Cardiac septum (tissue), 1 donor: ENCODE data around the gene PAK4. TPM values are rescaled to one million over a fixed set of nuclear protein-coding genes. Genes with fewer than 3 reads are reported as not detected.

ENCODE experiments used
- DNase-seq: peaks from one replicate; pipeline ENCODE4 v3.0.0-alpha.2; 2020; ENCODE audit warnings: low spot score
- intact Hi-C: fragments of 100-400 bp; cut with DNase I; formaldehyde crosslinking; loops from one replicate; pipeline ENCODE4 v1.14.0; 2022
- total RNA-seq: library from RNA; stranded (reverse); fragmentation: NEBNext Ultra II Directional; extraction: Animal tissue kit (Norgen Biotek cat#: 25700); gene quantifications from one replicate; pipeline ENCODE4 v1.2.1, GENCODE V29; 2021
- donor health status: DM: no; HTN: no; CAD: no.

Gene PAK4
- total RNA-seq, 1 donor from 2014 or later: 18.6 TPM

- intact Hi-C loops: no loop called here
- DNase-seq: no peak
Measured at GRCh38 chr19:39173502-39173991, 48.0 kb downstream of the PAK4 start.

GRCh38 chr19:39174142-39174541 lies 48.6 kb downstream of the PAK4 start:
- DNase-seq: no peak
- intact Hi-C loops: no loop called here

DNA sequence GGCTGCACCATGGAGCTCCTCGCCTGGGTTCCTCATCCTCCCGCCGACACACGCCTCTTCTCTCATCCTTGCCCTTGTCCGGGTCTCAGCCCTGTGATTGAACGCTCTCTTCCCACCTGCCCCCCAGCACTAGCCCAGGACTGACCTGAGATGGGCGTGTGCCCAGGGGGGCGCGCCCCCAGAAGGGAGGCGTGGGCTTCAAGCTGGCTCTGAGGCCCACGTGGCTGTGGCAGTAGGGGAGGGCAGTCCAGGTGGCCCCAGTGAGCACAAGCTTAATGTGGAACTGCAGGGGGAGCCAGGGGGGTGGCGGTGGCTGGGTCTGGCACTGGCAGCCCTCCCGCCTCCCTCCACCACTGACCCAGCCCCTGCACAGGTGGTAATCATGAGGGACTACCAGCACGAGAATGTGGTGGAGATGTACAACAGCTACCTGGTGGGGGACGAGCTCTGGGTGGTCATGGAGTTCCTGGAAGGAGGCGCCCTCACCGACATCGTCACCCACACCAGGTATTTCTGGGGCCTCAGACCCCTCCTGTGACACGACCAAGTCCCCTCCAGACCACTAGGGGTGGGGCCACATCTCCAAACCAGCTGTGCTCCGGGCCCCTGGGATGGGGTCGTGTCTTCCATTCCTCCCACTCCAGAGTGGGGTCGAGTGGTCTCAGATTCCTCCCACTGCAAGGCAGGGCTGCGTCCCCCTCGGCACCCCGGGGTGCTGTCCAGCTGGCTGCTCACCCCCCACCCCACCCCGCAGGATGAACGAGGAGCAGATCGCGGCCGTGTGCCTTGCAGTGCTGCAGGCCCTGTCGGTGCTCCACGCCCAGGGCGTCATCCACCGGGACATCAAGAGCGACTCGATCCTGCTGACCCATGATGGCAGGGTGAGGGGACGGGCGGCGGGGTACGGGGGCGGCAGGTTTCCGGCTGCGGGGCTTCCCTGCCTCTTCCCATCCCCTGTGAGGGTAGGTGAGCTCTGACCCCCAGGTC lies 49.3 kb downstream of the PAK4 start:
- intact Hi-C loops: no loop called here
- DNase-seq: no peak

- intact Hi-C loops: no loop called here
- DNase-seq: no peak
Measured at GRCh38 chr19:39175564-39175963, 50.0 kb downstream of the PAK4 start.

DNA sequence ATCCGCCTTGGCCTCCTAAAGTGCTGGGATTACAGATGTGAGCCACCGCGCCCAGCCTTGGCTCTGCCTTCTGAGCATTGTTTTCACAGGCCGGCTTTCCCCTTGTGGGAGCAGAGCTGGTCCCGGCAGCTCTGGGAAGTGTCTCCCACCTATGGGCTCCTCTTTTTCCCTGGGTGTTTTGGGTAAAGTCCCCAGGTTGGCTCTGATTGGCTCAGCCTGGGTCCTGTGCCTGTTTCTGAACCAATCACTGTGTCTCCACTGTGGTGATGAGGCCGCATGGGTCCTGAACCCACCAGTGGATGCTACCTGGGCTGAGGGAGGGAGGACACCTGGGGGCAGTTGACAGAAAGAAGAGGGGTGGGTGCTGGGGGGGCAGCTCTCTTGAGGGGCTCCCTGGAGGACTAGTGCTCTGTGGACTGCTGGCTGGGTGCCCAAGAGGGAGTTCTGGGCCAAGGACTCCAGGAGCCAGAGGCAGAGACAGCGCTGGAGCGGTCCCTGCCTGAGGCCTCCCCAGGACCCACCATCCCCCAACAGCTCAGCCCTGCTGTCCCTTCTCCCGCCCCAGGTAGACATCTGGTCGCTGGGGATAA lies 51.6 kb downstream of the PAK4 start:
- no peak for DNase-seq
- intact Hi-C loops: no loop called here

GRCh38 chr19:39177736-39178135 lies 52.1 kb downstream of the PAK4 start:
- intact Hi-C loops: no loop called here

GRCh38 chr19:39178296-39179006 lies 52.9 kb downstream of the PAK4 start:
- no peak for DNase-seq
- intact Hi-C loops: no loop called here

More at GRCh38 chr19:39177736-39178135, 52.1 kb downstream of the PAK4 start:
- DNase-seq: no peak

DNA sequence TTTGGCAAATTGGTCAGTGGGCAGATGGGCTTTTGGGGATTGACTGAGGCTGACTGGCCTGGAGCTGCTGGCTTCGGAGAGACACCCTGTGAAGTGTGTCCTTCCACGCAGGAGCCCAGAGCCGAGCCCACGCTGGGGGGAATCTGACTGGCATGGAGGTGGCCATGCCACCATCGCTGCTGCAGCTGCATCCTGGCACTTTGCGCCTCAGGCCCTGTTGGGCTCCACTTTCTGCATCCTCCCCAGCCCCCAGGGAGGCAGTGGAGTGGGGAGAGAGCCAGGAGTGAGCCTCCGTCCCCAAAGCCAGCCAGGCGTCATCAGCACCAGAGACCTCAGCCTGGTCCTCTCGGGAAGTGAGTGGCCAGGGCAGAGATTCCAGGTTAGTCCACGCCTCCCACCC lies 54.2 kb downstream of the PAK4 start:
- intact Hi-C loops: no loop called here

DNA sequence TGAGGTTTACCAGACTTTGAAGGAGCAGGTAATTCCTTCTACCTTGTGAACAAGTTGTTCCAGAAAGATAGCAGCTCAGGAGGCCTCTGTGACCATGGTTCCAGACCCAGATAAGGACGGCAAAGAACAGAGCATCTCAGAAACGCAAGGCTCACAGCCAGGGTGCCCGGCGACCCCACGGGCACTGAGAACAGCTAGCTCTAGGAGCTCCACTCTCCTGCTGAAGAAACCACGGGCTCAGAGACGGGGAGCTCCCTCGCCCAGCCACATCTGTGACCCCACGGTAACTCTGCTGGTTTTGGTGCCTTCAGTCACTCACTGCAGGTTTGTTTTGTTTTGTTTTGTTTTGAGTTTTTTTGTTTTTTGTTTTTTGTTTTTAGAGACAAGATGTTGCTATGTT lies 55.2 kb downstream of the PAK4 start:
- intact Hi-C loops: no loop called here
- no peak for DNase-seq

More for the DNA sequence above, 54.2 kb downstream of the PAK4 start:
- no peak for DNase-seq

GRCh38 chr19:39181500-39182173 lies 56.1 kb downstream of the PAK4 start:
- intact Hi-C loops: no loop called here
- DNase-seq: no peak

GRCh38 chr19:39182174-39182505 lies 56.6 kb downstream of the PAK4 start:
- intact Hi-C loops: no loop called here
- no peak for DNase-seq

DNA sequence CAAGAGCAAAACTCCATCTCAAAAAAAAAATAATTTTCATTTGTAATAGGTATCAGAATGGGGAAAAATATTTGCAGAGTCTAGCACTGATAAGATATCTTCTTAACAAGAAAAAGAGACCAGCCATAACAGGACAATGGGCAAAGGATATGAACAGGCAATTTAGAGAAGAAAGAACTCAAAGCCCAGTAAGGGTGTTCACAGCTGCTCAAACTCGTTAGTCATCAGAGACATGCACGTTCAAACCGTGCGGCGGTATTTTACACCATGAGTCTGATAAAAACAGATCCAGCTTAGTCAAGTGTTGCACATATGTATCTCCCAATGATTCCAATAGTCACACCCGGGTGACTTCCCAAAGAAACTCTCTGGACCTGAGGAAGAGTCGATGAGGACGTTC lies 57.5 kb downstream of the PAK4 start:
- intact Hi-C loops: no loop called here
- DNase-seq: no peak

DNA sequence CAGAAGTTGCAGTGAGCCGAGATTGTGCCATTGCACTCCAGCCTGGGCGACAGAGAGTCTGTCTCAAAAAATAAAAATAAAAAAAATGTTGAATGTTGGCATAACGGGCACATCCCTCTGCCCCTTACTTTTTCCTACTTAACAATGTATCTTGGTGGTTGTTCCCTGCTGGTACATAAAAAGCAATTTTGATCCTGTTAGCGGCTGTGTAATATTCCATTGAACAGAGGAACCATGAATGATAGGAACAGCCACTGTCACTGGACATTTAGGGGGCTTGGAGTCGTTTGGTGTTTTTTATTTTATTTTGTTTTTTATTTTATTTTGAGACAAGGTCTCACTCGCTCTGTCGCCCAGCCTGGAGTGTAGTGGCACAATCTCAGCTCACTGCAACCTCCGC lies 60.8 kb downstream of the PAK4 start:
- intact Hi-C loops: loop anchor here (2.0 kb wide), 1 partner anchor 64 kb away; no protein-coding TSS in a partner anchor
- no peak for DNase-seq

- intact Hi-C loops: loop anchor here (2.0 kb wide), 1 partner anchor 65 kb away; no protein-coding TSS in a partner anchor
Measured at GRCh38 chr19:39187552-39187943, 62.0 kb downstream of the PAK4 start.

GRCh38 chr19:39188960-39189359 lies 63.4 kb downstream of the PAK4 start:
- intact Hi-C loops: no loop called here
- no peak for DNase-seq

More at GRCh38 chr19:39187552-39187943, 62.0 kb downstream of the PAK4 start:
- DNase-seq: no peak

DNA sequence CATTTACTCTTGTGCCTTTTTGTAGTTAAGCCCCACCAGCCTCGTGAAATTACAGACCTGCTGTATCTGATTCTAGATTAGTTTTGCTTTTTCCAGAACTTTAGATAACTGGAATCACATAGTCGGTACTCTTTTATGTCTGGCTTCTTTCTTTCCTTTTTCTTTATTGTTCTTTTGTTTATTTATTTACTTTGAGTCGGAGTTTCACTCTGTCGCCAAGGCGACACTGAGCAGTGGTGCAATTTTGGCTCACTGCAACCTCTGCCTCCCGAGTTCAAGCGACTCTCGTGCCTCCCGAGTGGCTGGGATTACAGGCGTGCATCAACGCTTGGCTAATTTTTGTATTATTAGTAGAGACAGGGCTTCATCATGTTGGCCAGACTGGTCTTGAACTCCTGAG lies 65.2 kb downstream of the PAK4 start:
- intact Hi-C loops: no loop called here
- DNase-seq: no peak

DNA sequence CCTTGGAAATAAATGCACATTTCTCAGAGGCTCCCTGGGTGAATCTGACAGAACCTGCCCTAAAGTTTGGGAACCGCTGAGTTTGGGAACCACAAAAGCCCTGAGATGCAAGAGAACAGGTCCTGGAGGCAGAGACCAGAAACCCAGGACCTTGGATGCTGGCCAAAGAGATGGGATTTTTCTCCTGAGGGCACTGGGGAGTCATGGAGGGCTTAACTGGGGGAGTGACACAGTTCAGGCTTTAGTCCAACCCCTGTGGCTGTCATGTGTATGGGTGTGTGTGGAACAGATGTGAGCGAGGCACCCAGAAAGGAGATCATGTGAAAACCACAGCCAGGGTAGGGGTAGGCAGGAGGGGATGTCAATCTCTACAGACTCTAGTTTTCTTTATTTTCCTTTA lies 67.3 kb downstream of the PAK4 start:
- no peak for DNase-seq
- intact Hi-C loops: no loop called here

DNA sequence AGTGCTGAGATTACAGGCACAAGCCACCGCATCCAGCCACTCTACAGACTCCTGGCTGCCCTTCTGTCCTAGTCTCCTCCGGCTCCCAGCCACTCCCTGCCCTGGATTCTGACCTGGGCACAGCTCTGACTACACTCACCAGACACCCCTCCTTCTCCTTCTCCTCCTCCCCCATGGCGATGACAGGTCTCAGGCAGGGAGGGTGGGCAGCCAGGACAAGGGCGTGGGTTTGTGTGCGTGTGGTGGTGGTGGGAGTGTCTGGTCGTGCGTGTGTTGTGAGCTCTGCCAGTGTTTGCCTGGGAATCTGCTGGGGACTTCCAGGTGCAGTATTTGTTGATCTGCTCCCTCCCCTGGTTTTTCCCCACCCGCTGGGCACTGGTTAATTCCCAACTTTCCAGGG lies 68.2 kb downstream of the PAK4 start:
- intact Hi-C loops: no loop called here
- DNase-seq: no peak

GRCh38 chr19:39194832-39195542 lies 69.4 kb downstream of the PAK4 start:
- no peak for DNase-seq
- intact Hi-C loops: no loop called here
